Right lobe of liver (tissue), 6 donors: ENCODE data around the gene ZNF385A. TPM values are rescaled to one million over a fixed set of nuclear protein-coding genes. Genes with fewer than 3 reads are reported as not detected.

ENCODE experiments used
- ATAC-seq, 4 donors: fragments of 200-7000 bp; cut with Tn5 transposase; one replicate each; pipeline ENCODE4 v1.9.1; 2020; ENCODE audit warnings: mild to moderate bottlenecking in 4 of 4, moderate library complexity in 4 of 4
- DNase-seq, 3 donors: peaks; one replicate each; pipeline ENCODE4 v3.0.0-alpha.2; 2020
- H3K27ac ChIP-seq, 3 donors: fragments of 200-600 bp; one replicate each; pipeline ENCODE4 v1.8.0; 2022
- H3K27me3 ChIP-seq, 2 donors: fragments of 200-600 bp; one replicate each; pipeline ENCODE4 v1.8.0; 2022
- H3K36me3 ChIP-seq, 4 donors: fragments of 200-600 bp; sonication (generic) in 1 of 4; one replicate each; pipeline versions ENCODE4 v1.5.1 to v1.8.0; 2017 to 2022; ENCODE audit warnings: control low read depth in 1 of 4
- H3K4me1 ChIP-seq, 4 donors: fragments of 200-600 bp; sonication (generic) in 1 of 4; one replicate each; pipeline versions ENCODE4 v1.5.1 to v1.8.0; 2017 to 2022; ENCODE audit warnings: control low read depth in 1 of 4
- H3K4me3 ChIP-seq, 3 donors: fragments of 200-600 bp; one replicate each; pipeline ENCODE4 v1.8.0; 2022
- H3K9me3 ChIP-seq, 4 donors: fragments of 200-600 bp; sonication (generic) in 1 of 4; one replicate each; pipeline versions ENCODE4 v1.5.1 to v1.8.0; 2017 to 2022; ENCODE audit warnings: control low read depth in 1 of 4
- POLR2A ChIP-seq: fragments of 450-650 bp; IDR thresholded peaks from one replicate; pipeline ENCODE4 v1.6.1; 2017; ENCODE audit warnings: antibody characterized with exemption, mild to moderate bottlenecking
- WGBS: methylation state at CpG from one replicate; pipeline ENCODE4 v1.1.6; 2018; ENCODE audit warnings: low coverage, low lambda C conversion rate; ENCODE audit not compliant: insufficient coverage; ENCODE audit errors: missing lambda C conversion rate; 5-methylcytosine and 5-hydroxymethylcytosine counted together
- intact Hi-C, 2 donors: fragments of 100-400 bp; cut with DNase I; formaldehyde crosslinking; loops; one replicate each; pipeline versions ENCODE4 v1.11.2 to v1.14.1; 2022
- total RNA-seq, 6 experiments: library from RNA; depleted of rRNA in 2 of 6; stranded (reverse); fragments of >200 nt in 2 of 6; fragmentation: NEBNext Ultra II Directional in 3 of 6; extraction: Animal tissue kit (Norgen Biotek cat#: 25700) in 3 of 6; gene quantifications; one replicate each; pipeline versions ENCODE4 v1.1.0 to v1.2.4, GENCODE V29; 2016 to 2023
- TF ChIP-seq, protein P1 (sequence below), 4 donors: fragments of 200-600 bp in 3 of 4; fragments of 450-650 bp in 1 of 4; IDR thresholded peaks; one replicate each; pipeline versions ENCODE4 v1.5.1 to v1.8.0; 2016 to 2022; ENCODE audit warnings: antibody characterized with exemption in 4 of 4, mild to moderate bottlenecking in 2 of 4
- donor health status: DM: no; HTN: yes; CAD: no.
- donor health status: DM: no; HTN: no; CAD: no.
- donor health status: DM: no; HTN: no; CAD: no.
- donor health status: DM: no; HTN: yes; CAD: no.
- donor health status: DM: no; HTN: yes; CAD: no.

Gene ZNF385A
- total RNA-seq, 6 experiments from 2014 or later, result 2.4 to 9.3 (median 3.7) TPM

DNA sequence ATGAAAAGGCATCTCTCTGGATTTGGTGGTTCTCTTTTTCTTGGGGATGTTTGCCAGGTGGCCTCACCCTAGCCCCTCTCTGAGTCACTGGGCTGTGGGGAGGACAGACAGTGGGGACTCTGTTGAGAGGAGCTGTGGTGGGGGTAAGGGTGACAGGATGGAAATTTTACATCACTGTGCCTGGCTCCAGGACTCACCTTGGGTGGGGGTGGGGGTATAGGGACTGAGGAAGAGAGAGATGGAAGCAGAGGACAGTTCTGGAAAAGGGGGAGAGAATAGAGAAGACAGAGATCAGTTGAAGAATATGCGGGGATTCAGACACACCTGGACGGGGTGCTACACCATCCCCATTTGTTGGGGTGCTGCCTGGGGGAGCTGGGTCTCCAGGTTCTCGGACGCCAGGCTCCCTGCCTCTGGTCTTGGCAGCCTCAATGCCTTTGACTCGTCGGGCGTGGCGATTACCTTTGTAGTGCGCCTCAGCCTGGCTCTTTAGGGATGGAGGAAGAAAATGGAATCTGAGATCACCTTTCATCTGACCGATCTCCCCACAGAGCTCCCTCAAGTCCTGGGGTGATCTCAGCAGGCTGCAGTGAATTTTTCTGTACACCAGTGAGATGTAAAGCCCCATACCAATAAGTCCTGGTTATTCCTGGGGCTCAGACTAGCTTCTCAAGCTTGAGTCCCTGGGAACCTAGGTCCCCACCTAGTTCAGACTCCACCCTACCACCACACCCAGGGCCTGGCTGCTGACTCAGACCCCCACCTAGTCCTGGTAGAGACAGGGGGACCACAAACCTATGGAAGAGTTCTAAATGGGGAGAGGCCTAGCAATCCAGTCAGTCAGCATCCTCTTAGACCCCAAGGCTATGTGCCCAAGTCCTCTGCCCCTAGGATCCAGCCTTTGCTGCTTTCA, 10.6 kb downstream of the ZNF385A start:
- Histone ChIP-seq H3K36me3 (no peaks in the 10 kb centered on the region), H3K9me3 (no peaks in the 10 kb centered on the region), H3K4me1 (peaks cover 0 to 5% (median 0%) of the 10 kb centered on the region in 4 donors), H3K27ac (no peak overlapping the region), H3K27me3 (no peaks in the 10 kb centered on the region), H3K4me3 (no peak overlapping the region)
- TF ChIP-seq, protein P1, sequence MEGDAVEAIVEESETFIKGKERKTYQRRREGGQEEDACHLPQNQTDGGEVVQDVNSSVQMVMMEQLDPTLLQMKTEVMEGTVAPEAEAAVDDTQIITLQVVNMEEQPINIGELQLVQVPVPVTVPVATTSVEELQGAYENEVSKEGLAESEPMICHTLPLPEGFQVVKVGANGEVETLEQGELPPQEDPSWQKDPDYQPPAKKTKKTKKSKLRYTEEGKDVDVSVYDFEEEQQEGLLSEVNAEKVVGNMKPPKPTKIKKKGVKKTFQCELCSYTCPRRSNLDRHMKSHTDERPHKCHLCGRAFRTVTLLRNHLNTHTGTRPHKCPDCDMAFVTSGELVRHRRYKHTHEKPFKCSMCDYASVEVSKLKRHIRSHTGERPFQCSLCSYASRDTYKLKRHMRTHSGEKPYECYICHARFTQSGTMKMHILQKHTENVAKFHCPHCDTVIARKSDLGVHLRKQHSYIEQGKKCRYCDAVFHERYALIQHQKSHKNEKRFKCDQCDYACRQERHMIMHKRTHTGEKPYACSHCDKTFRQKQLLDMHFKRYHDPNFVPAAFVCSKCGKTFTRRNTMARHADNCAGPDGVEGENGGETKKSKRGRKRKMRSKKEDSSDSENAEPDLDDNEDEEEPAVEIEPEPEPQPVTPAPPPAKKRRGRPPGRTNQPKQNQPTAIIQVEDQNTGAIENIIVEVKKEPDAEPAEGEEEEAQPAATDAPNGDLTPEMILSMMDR (IDR thresholded peaks at IDR 0.05), result no peak
- no peak for TF ChIP-seq POLR2A
- intact Hi-C loops, result no loop called here
- 94% methylated on average over 3 of the region's 10 CpGs for WGBS
- ATAC-seq, result no peak
- DNase-seq, result no peak

DNA sequence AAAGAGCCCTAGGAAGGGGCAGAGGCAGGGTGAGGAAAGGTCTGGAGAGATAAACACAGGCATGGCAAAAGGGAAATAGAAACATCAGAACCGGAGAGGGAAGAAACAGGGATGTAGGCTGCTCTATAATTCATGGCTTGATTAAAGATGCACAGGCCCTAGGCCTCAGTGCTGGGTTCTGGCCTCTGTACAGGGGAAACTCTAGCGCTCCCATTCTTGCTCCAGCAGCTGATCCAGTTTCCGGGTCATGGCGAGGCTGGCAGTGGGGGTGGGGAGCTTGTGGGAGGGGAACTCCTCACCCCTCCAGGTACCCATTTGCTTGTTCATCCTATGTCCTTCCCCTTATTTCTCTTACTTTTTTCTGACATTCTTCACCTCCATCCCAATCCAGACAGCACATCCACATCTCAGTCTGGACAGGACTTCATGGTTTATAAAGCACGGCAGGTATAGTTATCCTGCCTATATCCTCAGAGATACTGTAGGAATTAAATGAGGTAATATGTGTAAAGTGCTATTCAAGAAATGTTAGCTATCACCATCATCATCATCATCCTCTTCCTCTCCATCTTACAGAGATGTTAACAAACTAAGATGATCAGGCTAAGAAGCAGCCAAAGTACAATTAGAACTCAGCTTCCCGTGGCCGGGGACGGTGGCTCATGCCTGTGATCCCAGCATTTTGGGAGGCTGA, 12.3 kb downstream of the ZNF385A start:
- Histone ChIP-seq H3K27ac (no peak overlapping the region), H3K9me3 (no peaks in the 10 kb centered on the region), H3K27me3 (no peaks in the 10 kb centered on the region), H3K4me3 (no peak overlapping the region), H3K36me3 (no peaks in the 10 kb centered on the region), H3K4me1 (peaks cover 0 to 12% (median 0%) of the 10 kb centered on the region in 4 donors)
- DNase-seq (no peak), ATAC-seq (peak in 2 of 4 donors; percentile 7 to 22)
- intact Hi-C loops, result no loop called here
- 54% methylated on average over 6 of the region's 8 CpGs for WGBS
- TF ChIP-seq, protein P1 (IDR thresholded peaks at IDR 0.05), result no peak
- TF ChIP-seq POLR2A, result no peak

DNA sequence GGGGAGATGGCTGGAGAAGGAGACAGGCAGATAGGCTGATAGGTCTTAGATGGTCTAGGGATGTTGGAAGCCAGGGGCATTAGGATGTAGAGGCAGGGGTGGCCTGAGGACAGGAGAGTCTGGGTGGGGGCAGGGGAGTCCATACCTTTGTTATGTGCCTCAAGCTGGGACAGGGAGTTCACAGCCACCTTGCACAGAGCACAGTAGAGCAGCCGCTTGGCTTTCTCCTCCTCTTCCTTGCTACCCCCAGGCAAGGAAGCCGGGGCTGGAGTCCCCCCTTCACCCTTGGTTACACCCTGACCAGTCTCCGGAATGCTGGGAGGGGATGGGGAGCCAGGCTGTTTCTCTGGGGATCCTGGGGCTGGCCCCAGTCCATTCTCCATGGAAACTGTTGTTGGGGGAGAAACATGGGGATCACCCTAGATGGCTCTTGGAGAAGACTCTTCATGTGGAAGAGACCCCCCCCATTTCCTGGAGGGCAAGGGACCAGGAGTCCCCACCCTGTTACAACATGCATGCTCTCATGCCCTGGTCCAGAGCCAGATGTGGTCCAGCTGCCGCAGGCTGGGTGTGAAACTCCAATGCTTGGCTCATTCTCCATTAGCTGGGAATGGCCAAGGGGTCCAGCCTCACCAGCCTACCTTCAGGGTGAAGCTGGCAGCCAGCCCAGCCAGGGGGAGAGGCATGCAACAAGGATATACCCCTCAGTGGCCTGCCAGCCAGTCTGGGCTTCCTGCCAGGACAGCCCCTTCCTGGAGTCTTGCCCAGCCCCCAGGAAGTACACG, 13.0 kb downstream of the ZNF385A start:
- intact Hi-C loops, result no loop called here
- Histone ChIP-seq H3K4me1 (peaks cover 0 to 12% (median 0%) of the 10 kb centered on the region in 4 donors), H3K27me3 (no peaks in the 10 kb centered on the region), H3K9me3 (no peaks in the 10 kb centered on the region), H3K4me3 (no peak overlapping the region), H3K36me3 (no peaks in the 10 kb centered on the region), H3K27ac (no peak overlapping the region)
- no peak for ATAC-seq
- no peak for DNase-seq
- no peak for TF ChIP-seq POLR2A
- TF ChIP-seq, protein P1 (IDR thresholded peaks at IDR 0.05), result no peak
- 38% methylated on average over 1 of the region's 5 CpGs for WGBS

- DNase-seq, result peak; percentile 63 to 75 (median 71)
- TF ChIP-seq, protein P1 (IDR thresholded peaks at IDR 0.05), result peak; percentile 67 to 91 (median 74)
- TF ChIP-seq POLR2A, result no peak
- no peak overlapping the region for H3K27ac ChIP-seq
- H3K27me3 ChIP-seq, result no peaks in the 10 kb centered on the region
- 35% methylated on average over 2 of the region's 44 CpGs for WGBS
- intact Hi-C loops, result no loop called here
- peak overlapping the region in 1 of 3 donors; percentile 26 for H3K4me3 ChIP-seq
- H3K4me1 ChIP-seq, result peaks cover 0 to 12% (median 0%) of the 10 kb centered on the region in 4 donors
- no peaks in the 10 kb centered on the region for H3K9me3 ChIP-seq
- ATAC-seq, result peak; percentile 71 to 87 (median 80)
- H3K36me3 ChIP-seq, result no peaks in the 10 kb centered on the region
Measured at GRCh38 chr12:54370171-54370730, 14.3 kb downstream of the ZNF385A start.
